Measurements from ENCODE around the gene RNF38.

DNA sequence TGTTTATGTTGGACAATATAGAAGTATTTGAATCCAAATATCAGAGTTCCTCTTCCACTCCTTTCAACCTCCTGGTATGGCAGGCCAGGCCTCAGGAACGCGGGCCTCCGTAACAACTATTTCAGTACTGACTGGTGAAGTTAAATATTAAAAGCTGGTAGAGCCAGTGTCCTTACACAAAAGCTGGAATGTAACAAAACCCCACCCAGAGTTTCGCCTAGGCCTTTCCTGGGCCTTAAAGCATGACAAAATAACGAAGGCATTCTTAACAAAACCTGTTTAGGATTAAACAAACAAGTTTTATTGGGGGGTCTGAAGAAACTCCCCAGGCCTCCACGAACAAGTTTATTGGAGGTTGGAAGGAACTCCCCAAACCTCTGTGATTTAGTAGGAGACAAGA lies 80.3 kb downstream of the RNF38 start:
- TF ChIP-seq EZH2phosphoT487 (IDR thresholded peaks at IDR 0.05; ENCODE audit: insufficient read depth, low read depth), result no peak
- no peak for TF ChIP-seq EZH2 (IDR thresholded peaks at IDR 0.05; ENCODE audit: insufficient read depth, poor library complexity, severe bottlenecking)
